Medulla oblongata (tissue), 1 donor: Measurements from ENCODE around the gene EMCN.
"Not testable (repeated sequence)": the region's sequence is repeated elsewhere in the genome, so short reads cannot be mapped to it uniquely, and the experiment has no call there.

Experiments used
- DNase-seq: peaks from one replicate; pipeline ENCODE4 v3.0.0-alpha.2; 2015; ENCODE audit errors: extremely low spot score

The EMCN gene, protein sequence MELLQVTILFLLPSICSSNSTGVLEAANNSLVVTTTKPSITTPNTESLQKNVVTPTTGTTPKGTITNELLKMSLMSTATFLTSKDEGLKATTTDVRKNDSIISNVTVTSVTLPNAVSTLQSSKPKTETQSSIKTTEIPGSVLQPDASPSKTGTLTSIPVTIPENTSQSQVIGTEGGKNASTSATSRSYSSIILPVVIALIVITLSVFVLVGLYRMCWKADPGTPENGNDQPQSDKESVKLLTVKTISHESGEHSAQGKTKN

DNA sequence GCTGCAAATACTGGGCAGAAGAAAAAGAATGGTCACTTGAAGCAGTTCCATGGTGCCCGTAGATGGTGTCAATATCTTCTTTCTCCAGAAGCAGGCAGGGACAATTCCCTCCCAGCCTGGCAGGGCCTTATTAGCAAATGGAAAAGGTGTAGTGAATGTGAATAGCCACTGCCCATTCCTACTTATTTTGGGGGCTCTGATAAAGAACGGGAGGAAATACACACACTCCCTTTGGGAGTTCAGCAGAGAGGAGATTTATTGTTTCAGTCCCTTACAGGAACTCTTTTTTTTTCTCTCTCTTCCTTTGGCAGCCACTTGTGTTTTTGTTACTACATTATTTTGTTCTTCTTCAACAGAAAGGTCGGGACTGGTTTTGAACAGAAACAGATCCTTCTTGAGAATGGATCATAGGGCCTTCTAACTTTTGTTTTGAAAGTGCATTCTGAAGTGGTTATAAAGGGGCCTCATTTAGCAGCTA is at the start of gene EMCN:
EMCN (minus strand) TSS at position 159 of the 478 bp plus-strand sequence; CDS start at position 51, 108 bp downstream.
- no peak for DNase-seq

DNA sequence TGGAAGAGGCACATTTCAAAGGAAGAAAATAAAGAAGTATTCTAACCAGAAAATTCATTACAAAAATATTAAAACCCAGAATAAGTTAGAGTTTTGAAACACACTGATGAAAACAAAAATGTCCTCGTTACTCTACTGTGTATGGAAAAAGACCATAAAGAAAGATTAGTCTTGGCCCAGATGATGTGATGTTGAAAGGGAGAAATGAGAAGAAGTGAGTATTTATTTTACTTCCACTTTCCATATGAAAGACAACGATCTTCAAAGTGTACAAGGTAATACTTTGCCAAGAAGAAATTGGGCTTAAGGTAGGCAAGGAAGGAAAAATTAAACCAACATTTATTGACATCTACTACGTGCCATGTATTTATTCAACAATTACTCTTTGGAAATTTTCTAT is 48.6 kb upstream of the EMCN start:
- no peak for DNase-seq

- DNase-seq: no peak
These were observed 39.5 kb upstream of the EMCN start for GRCh38 chr4:100557306-100557705.

GRCh38 chr4:100555611-100556337 is 38.0 kb upstream of the EMCN start:
- DNase-seq: no peak

- no peak for DNase-seq
These were observed 30.4 kb upstream of the EMCN start for GRCh38 chr4:100548200-100548560.

GRCh38 chr4:100547541-100548199 is 29.8 kb upstream of the EMCN start:
- DNase-seq: no peak

- DNase-seq: no peak
These were observed 27.6 kb upstream of the EMCN start for GRCh38 chr4:100545427-100545826.

DNA sequence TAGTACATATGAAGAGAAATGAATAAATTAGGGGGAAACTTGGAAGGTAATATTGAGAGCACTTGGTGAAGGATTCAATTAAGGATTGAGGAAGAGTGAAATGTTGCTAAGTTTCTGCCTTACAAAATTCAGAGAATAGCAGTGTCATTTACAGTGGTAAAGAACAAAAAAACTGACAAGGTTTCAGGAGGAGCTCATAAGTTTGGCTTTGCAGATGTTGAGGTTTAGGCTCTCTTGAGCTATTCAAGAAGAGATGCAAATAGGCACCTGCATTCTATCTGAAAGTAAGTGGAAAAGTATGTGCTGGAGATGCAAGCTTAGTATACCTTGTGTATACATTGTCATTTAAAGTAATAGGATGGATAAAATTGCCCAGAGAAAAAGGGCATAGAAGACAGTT is 22.3 kb upstream of the EMCN start:
- DNase-seq: no peak

DNA sequence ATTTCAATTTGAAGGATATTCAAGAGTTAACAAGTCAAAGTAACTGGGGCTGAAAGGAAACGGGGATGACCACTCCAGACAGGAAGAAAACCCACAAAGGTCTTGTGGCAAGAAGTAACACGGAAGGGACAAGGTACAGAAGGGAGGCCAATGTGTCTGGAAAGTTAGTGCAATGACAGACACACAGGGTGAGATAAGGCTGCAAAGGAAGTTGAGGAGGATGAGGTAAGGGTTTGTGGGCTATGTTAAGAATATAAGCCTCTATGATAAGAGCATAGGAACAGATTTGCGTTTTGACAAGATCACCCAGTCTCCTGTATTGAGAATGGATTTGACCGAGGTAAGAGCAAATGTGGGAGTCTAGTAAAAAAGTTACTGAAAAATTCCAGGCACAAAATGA is 21.9 kb upstream of the EMCN start:
- no peak for DNase-seq

DNA sequence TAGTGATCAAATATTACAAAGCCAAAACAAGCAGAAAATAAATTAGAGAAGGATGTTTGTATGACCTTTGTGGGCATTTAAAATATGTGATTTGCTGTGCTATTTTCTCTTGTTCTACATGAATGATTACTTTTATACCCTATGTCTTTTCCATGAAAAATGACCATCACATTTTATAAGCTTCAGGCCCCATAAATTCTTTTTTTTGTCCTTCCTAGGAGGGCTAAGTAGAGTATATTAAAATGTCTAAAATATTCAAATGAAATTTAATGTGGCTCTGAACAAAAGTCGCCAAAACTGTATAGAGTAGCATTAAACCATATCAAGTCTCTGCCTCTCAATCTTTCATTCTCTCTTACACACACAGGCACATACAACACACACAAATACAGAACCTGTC is 15.9 kb upstream of the EMCN start:
- no peak for DNase-seq

GRCh38 chr4:100530161-100530560 is 12.3 kb upstream of the EMCN start:
- DNase-seq: not testable (repeated sequence)

DNA sequence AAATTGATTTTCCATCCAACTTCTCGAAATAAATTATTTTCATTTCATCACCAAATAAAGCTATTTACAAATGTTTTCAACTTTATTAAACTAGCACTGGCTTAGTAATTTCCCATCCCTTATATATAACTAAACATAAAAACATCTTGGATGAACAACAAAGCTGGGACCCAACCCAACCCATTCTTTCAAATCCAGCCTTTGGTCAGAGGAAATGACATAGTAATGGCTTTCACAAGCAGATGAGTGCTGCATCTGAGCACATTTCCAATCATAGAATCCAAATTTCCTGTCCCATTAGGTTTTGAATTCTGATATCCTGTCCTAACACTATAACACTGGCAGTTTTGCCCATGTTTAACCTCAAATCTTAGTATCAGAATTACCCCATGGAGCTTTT is 7.9 kb upstream of the EMCN start:
- no peak for DNase-seq

DNA sequence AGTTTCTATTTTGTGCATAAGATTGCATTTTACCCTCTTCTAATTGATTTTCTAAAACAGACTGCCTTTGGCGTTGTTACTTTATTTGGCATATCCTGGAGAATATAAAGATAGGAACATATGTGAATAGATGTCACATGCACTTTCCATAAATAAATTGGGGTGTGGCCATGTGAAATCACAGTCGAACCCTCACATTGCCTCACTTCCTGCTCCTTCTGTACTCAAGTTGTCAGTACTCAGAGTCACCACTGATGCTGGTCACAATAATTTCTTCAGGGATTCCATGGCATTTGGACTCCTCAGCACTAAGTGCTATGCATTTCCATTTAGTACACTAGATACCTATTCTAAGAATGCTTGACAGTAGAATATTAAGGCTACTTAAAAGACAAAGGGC is 1.4 kb upstream of the EMCN start:
- no peak for DNase-seq

DNA sequence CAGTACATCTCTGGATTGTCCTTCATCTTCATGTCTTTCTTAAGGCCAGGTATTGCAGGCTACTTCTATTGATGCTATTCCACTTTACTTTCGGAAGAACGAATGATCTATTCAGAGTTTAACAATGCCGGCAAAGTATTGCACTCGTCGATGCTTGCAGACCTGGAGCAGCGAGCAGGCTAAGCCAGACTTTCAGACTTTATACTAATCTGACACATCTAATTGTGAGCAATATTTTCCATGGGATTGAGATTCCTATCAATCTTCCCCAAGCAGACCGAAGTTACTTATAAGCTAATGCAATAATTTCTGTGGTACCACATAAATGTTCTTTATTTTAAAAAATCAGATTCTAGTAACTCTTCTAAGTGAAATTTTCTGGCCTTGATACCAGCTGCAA is 1.6 kb downstream of the EMCN start:
- no peak for DNase-seq

- DNase-seq: no peak
These were observed 5.9 kb downstream of the EMCN start for GRCh38 chr4:100511896-100512295.

GRCh38 chr4:100510551-100510950 is 7.3 kb downstream of the EMCN start:
- DNase-seq: no peak

DNA sequence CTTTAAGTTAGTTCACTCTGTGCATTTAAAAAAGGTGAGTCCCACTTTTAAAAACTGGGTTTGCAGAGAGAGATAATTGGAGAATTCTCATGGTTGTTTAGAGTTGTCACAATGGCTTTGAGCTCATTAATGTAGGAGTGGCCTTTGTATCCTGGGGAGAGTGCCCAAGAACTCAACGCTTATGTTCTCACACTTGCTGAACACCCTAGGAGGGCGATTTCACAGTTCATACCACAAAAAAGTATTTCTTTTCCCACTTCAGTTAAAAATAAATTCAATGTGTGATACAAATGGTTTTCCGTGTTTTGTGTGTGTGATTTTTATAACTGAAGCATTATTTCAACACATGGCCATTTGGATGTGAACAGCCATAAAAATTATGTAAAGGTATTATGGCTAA is 8.4 kb downstream of the EMCN start:
- DNase-seq: no peak

- DNase-seq: no peak
These were observed 9.1 kb downstream of the EMCN start for GRCh38 chr4:100508691-100509090.

DNA sequence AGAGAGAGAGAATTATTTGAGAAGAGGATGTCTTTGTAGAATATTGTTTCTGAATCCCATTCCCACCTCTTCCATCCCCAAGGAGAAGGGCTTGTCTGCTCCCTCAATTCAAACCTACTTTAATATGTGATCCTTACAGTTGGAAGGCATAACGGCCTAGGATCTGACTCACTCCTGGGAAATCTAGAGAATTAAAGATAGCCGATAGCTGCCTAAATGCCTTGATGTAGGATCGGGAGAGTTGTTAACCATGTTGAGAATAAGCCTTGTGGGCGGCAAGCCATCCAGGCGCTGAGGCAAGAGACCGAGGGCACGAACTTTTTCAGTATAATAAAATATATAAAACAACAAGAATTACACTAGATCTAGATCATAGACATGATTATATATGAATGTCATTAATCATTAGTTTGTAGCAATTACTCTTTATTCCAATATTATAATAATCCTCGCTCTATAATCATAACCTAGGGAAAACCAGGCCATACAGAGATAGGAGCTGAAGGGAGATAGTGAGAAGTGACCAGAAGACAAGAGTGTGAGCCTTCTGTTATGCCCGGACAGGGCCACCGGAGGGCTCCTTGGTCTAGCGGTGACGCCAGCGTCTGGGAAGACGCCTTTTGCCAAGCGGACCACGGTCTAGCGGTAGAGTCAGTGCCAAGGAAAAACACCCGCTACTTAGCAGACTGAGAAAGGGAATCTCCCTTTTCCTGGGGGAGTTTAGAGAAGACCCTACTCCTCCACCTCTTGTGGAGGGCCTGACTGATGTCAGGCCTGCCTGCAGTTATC is 13.5 kb downstream of the EMCN start:
- DNase-seq: no peak

- no peak for DNase-seq
These were observed 20.0 kb downstream of the EMCN start for GRCh38 chr4:100497791-100498190.

DNA sequence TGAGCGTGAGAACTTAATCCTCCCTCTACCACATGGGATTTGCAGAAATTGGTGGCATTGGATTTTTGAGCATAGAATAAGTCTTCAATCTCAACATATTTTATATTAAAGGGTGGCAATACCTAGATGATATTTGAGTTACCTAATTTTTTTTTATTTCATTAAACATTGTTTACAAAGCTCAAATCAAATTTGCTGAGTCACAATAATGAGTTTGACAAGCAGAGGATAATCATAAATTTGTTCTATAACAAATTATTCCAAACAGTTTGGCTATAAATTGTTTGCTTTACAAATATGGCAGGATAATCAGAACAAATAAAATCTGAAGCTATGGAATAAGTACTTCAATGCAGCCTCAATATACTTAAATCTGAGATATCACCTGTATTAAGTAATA is 22.7 kb downstream of the EMCN start:
- no peak for DNase-seq

DNA sequence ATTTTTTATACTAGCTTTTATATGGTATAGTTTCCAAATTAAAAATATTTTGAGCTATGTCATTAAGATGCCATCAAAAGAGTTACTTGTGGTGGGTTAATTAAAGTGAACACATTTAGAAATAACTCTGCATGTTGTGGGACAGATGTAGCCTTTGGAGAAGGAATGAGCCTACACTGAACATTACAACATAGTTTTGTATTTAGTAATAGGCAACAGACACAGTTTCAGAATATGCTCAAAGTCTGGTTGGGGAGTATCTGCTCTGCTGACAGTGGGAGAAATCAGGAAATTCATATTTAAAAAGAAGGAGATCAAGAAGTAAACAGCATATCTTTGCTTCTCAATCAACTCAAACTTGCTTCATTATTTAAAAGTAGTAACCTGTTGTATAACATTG is 23.7 kb downstream of the EMCN start:
- DNase-seq: no peak
